H1 (cell line): Measurements from ENCODE around the gene KCNA1. TPM values are rescaled to one million over a fixed set of nuclear protein-coding genes. Genes with fewer than 3 reads are reported as not detected.

Experiments
- CTCF ChIA-PET: fragments of 300-600 bp; sonication (Branson Sonifier 250); formaldehyde crosslinking; loops from one replicate; lab custom pipeline; 2021; ENCODE audit not compliant: partially characterized antibody; lab: Charles Lee
- POLR2A ChIA-PET: fragments of 300-600 bp; sonication (Branson Sonifier 250); formaldehyde crosslinking; loops from one replicate; lab custom pipeline; 2021; ENCODE audit warnings: inconsistent platforms; ENCODE audit not compliant: partially characterized antibody; lab: Charles Lee
- DNase-seq, 2 experiments: peaks; one replicate each; pipeline versions ENCODE4 v3.0.0 to v3.0.0-alpha.2; 2010 to 2022; ENCODE audit warnings: low spot score in 2 of 2, low read depth in 1 of 2, mixed read lengths in 1 of 2
- FAIRE-seq: peaks from 2 replicates; lab custom pipeline; 2011; peaks lifted over from hg19 to GRCh38; lab: Jason Lieb, UNC
- H2AFZ ChIP-seq: 2 replicates; pipeline ENCODE4 v1.8.1; 2012; ENCODE audit warnings: low read length, inconsistent platforms
- H2AK5ac ChIP-seq: 2 replicates; pipeline ENCODE4 v1.6.1; 2013; ENCODE audit warnings: low read depth, low read length
- H2BK120ac ChIP-seq: replicated peaks from 2 replicates; pipeline ENCODE3; 2013; ENCODE audit warnings: low read depth, low read length, inconsistent platforms
- H2BK12ac ChIP-seq: 2 replicates; pipeline ENCODE4 v1.6.1; 2013; ENCODE audit warnings: low read depth, low read length
- H2BK15ac ChIP-seq: 2 replicates; pipeline ENCODE4 v1.6.1; 2013; ENCODE audit warnings: low read length
- H2BK20ac ChIP-seq: 2 replicates; pipeline ENCODE4 v1.6.1; 2013; ENCODE audit warnings: low read length
- H2BK5ac ChIP-seq: 2 replicates; pipeline ENCODE4 v1.6.1; 2013; ENCODE audit warnings: low read depth, low read length
- H3K14ac ChIP-seq: 2 replicates; pipeline ENCODE4 v1.6.1; 2013; ENCODE audit warnings: inconsistent platforms; ENCODE audit not compliant: insufficient read length
- H3K18ac ChIP-seq: 2 replicates; pipeline ENCODE4 v1.6.1; 2013; ENCODE audit warnings: low read length; ENCODE audit errors: extremely low read depth
- H3K23ac ChIP-seq: 2 replicates; pipeline ENCODE4 v1.6.1; 2013; ENCODE audit warnings: inconsistent platforms; ENCODE audit not compliant: insufficient read length
- H3K23me2 ChIP-seq: 2 replicates; pipeline ENCODE4 v1.6.1; 2013; ENCODE audit warnings: low read depth, low read length
- H3K27ac ChIP-seq: 2 replicates; pipeline ENCODE4 v1.6.1; 2011; ENCODE audit warnings: low read depth, low read length, inconsistent platforms
- H3K27me3 ChIP-seq, 4 experiments: replicated peaks in 1 of 4; 1 replicate in 1 of 4; 2 replicates in 3 of 4; pipeline versions ENCODE4 v1.6.1 to v1.8.1; 2011 to 2013; ENCODE audit warnings: low read length in 3 of 4, mild to moderate bottlenecking in 3 of 4, inconsistent platforms in 2 of 4, mixed read lengths in 2 of 4, moderate library complexity in 1 of 4; ENCODE audit not compliant: control insufficient read depth in 3 of 4, insufficient read depth in 3 of 4; ENCODE audit errors: extremely low read depth in 1 of 4
- H3K36me3 ChIP-seq, 4 experiments: 2 replicates each; pipeline versions ENCODE4 v1.6.1 to v1.8.1; 2011 to 2013; ENCODE audit warnings: mild to moderate bottlenecking in 4 of 4, low read length in 3 of 4, moderate library complexity in 2 of 4, control low read depth in 1 of 4, inconsistent platforms in 1 of 4; ENCODE audit not compliant: insufficient read depth in 4 of 4, control insufficient read depth in 2 of 4
- H3K4ac ChIP-seq: replicated peaks from 2 replicates; pipeline ENCODE3; 2013; ENCODE audit warnings: low read length, low read depth, mixed read lengths, inconsistent platforms; ENCODE audit not compliant: insufficient read length
- H3K4me1 ChIP-seq, 4 experiments: replicated peaks in 1 of 4; 1 replicate in 1 of 4; 2 replicates in 3 of 4; pipeline versions ENCODE4 v1.6.1 to v1.8.1; 2011 to 2013; ENCODE audit warnings: low read length in 3 of 4, inconsistent platforms in 2 of 4, mixed read lengths in 1 of 4; ENCODE audit not compliant: insufficient read depth in 4 of 4, control insufficient read depth in 3 of 4
- H3K4me2 ChIP-seq, 2 experiments: 2 replicates each; pipeline versions ENCODE4 v1.6.1 to v1.8.1; 2011 to 2013; ENCODE audit warnings: low read depth in 2 of 2, low read length in 2 of 2, control low read depth in 1 of 2, inconsistent platforms in 1 of 2, mild to moderate bottlenecking in 1 of 2; ENCODE audit not compliant: insufficient read depth in 1 of 2
- H3K4me3 ChIP-seq, 4 experiments: fragments of 200-600, 300-600 bp in 1 of 4; sonication (generic), shearing (Covaris generic), sonication (Bioruptor Twin) in 1 of 4; 2 replicates each; pipeline versions ENCODE4 v1.5.1 to v1.8.1; 2011 to 2016; ENCODE audit warnings: low read length in 4 of 4, low read depth in 3 of 4, control low read depth in 2 of 4, inconsistent platforms in 2 of 4, mild to moderate bottlenecking in 2 of 4, mixed read lengths in 1 of 4, moderate library complexity in 1 of 4; ENCODE audit not compliant: insufficient read depth in 2 of 4; ENCODE audit errors: extremely low read depth in 1 of 4
- H3K56ac ChIP-seq: replicated peaks from 2 replicates; pipeline ENCODE3; 2013; ENCODE audit warnings: low read depth, mild to moderate bottlenecking, mixed read lengths, low read length, inconsistent platforms; ENCODE audit not compliant: insufficient read length
- H3K79me1 ChIP-seq: 2 replicates; pipeline ENCODE4 v1.6.1; 2013; ENCODE audit warnings: low read depth, low read length, control low read depth
- H3K79me2 ChIP-seq, 2 experiments: 2 replicates each; pipeline versions ENCODE4 v1.6.1 to v1.8.1; 2012 to 2013; ENCODE audit warnings: low read length in 2 of 2, mild to moderate bottlenecking in 2 of 2, inconsistent platforms in 1 of 2; ENCODE audit not compliant: insufficient read depth in 2 of 2, control insufficient read depth in 1 of 2
- H3K9ac ChIP-seq, 4 experiments: replicated peaks in 1 of 4; 1 replicate in 1 of 4; 2 replicates in 3 of 4; pipeline versions ENCODE4 v1.6.1 to v1.8.1; 2011 to 2013; ENCODE audit warnings: low read depth in 3 of 4, low read length in 3 of 4, control low read depth in 2 of 4, mild to moderate bottlenecking in 2 of 4, moderate library complexity in 2 of 4, inconsistent platforms in 1 of 4; ENCODE audit errors: extremely low read depth in 1 of 4
- H3K9me3 ChIP-seq, 2 experiments: 2 replicates each; pipeline versions ENCODE4 v1.6.1 to v1.8.1; 2012 to 2013; ENCODE audit warnings: mild to moderate bottlenecking in 2 of 2, moderate library complexity in 2 of 2, control low read depth in 1 of 2, inconsistent platforms in 1 of 2, low read depth in 1 of 2, low read length in 1 of 2, mixed read lengths in 1 of 2; ENCODE audit not compliant: insufficient read depth in 2 of 2
- H4K20me1 ChIP-seq, 2 experiments: replicated peaks in 1 of 2; 2 replicates each; pipeline versions ENCODE3 to v1.8.1; 2011 to 2013; ENCODE audit warnings: inconsistent platforms in 2 of 2, low read length in 2 of 2, mild to moderate bottlenecking in 1 of 2; ENCODE audit not compliant: insufficient read depth in 2 of 2, control insufficient read depth in 1 of 2
- H4K5ac ChIP-seq: 2 replicates; pipeline ENCODE4 v1.6.1; 2013; ENCODE audit warnings: low read length, low read depth, mixed read lengths, inconsistent platforms; ENCODE audit not compliant: insufficient read length
- H4K8ac ChIP-seq: 2 replicates; pipeline ENCODE4 v1.8.0; 2013; ENCODE audit warnings: mild to moderate bottlenecking, moderate library complexity, low read length, inconsistent platforms; ENCODE audit not compliant: insufficient read depth; ENCODE audit errors: extremely low read depth
- H4K91ac ChIP-seq: replicated peaks from 2 replicates; pipeline ENCODE3; 2013; ENCODE audit warnings: low read length, mixed read lengths, inconsistent platforms; ENCODE audit not compliant: insufficient read length
- ASH2L ChIP-seq: fragments of 200-600, 300-600 bp; sonication (generic); IDR thresholded peaks from one replicate; pipeline ENCODE4 v1.7.1; 2017; ENCODE audit warnings: low read length
- BACH1 ChIP-seq: IDR thresholded peaks from 2 replicates; pipeline ENCODE4 v1.6.1; 2012; ENCODE audit warnings: low read length, improper control_type of control experiment
- CTBP2 ChIP-seq: IDR thresholded peaks from 2 replicates; pipeline ENCODE4 v1.7.0; 2011; ENCODE audit warnings: borderline replicate concordance, mild to moderate bottlenecking, moderate library complexity, mixed read lengths, low read length; ENCODE audit not compliant: insufficient read depth, insufficient read length
- EP300 ChIP-seq, 2 experiments: IDR thresholded peaks; 1 replicate in 1 of 2; 2 replicates in 1 of 2; pipeline ENCODE4 v1.6.1; 2011 to 2012; ENCODE audit warnings: low read depth in 2 of 2, low read length in 2 of 2, mild to moderate bottlenecking in 2 of 2, borderline replicate concordance in 1 of 2, inconsistent platforms in 1 of 2, moderate library complexity in 1 of 2
- HDAC2 ChIP-seq, 2 experiments: fragments of 300-600 bp in 1 of 2; sonication (generic) in 1 of 2; IDR thresholded peaks; 2 replicates each; pipeline ENCODE4 v1.6.1; 2011 to 2012; ENCODE audit warnings: low read depth in 2 of 2, low read length in 2 of 2, mild to moderate bottlenecking in 2 of 2, moderate library complexity in 2 of 2, borderline replicate concordance in 1 of 2, inconsistent platforms in 1 of 2
- MAX ChIP-seq: IDR thresholded peaks from 2 replicates; pipeline ENCODE4 v1.6.1; 2012; ENCODE audit warnings: inconsistent platforms
- NRF1 ChIP-seq: IDR thresholded peaks from 2 replicates; pipeline ENCODE4 v1.6.1; 2011; ENCODE audit warnings: mild to moderate bottlenecking, low read depth, low read length, improper control_type of control experiment
- PHF8 ChIP-seq: fragments of 200-600 bp; sonication (generic); conservative IDR thresholded peaks from 2 replicates; pipeline ENCODE4 v1.7.1; 2012; ENCODE audit warnings: low read depth, mild to moderate bottlenecking, inconsistent platforms, low read length, moderate library complexity
- RNF2 ChIP-seq: fragments of 200-900, 300-1000 bp; sonication (generic); IDR thresholded peaks from 2 replicates; pipeline ENCODE4 v1.7.1; 2016; ENCODE audit warnings: borderline replicate concordance, low read depth, mild to moderate bottlenecking, antibody characterized with exemption, low read length; ENCODE audit not compliant: poor library complexity, severe bottlenecking; ENCODE audit errors: missing control alignments
- RXRA ChIP-seq: IDR thresholded peaks from 2 replicates; pipeline ENCODE4 v1.6.1; 2011; ENCODE audit warnings: low read depth, mild to moderate bottlenecking, low read length, moderate library complexity; ENCODE audit not compliant: insufficient read depth
- TAF1 ChIP-seq: IDR thresholded peaks from 2 replicates; pipeline ENCODE4 v1.6.1; 2011; ENCODE audit warnings: mild to moderate bottlenecking, low read depth, low read length
- TBP ChIP-seq: IDR thresholded peaks from 2 replicates; pipeline ENCODE4 v1.6.1; 2011; ENCODE audit warnings: low read depth, low read length, improper control_type of control experiment
- TEAD4 ChIP-seq: IDR thresholded peaks from 2 replicates; pipeline ENCODE4 v1.6.1; 2012; ENCODE audit warnings: low read depth, low read length, inconsistent platforms, mixed read lengths
- WGBS, 2 experiments: shearing (Covaris generic) in 1 of 2; methylation state at CpG; one replicate each; pipeline versions ENCODE4 v1.1.6 to v1.1.7; 2013 to 2015; ENCODE audit warnings: low lambda C conversion rate in 2 of 2, mixed read lengths in 2 of 2, inconsistent platforms in 1 of 2, low coverage in 1 of 2, missing lambda C conversion rate in 1 of 2; ENCODE audit not compliant: insufficient replicate concordance in 2 of 2, insufficient coverage in 1 of 2, insufficient read length in 1 of 2; ENCODE audit errors: extremely low coverage in 1 of 2, missing lambda C conversion rate in 1 of 2; 5-methylcytosine and 5-hydroxymethylcytosine counted together
- polyA plus RNA-seq, 7 experiments: library from polyadenylated mRNA; depleted of rRNA in 3 of 7; stranded (reverse) in 5 of 7; unstranded in 2 of 7; fragments of >200 nt in 5 of 7; fragments of 200-250 nt in 2 of 7; gene quantifications; 1 replicate in 5 of 7; 2 replicates in 1 of 7; 4 replicates in 1 of 7; pipeline versions ENCODE4 v1.2.1 to v1.2.3, GENCODE V29; 2011 to 2013; ENCODE audit warnings: missing spikeins in 2 of 7, mixed read lengths in 2 of 7
- total RNA-seq: library from RNA; stranded (reverse); fragmentation: NEBNext Ultra II Directional; extraction: Animal tissue kit (Norgen Biotek cat#: 25700); gene quantifications from 2 replicates; pipeline ENCODE4 v1.2.1, GENCODE V29; 2021

The KCNA1 gene
- total and polyA plus RNA-seq, 2 of the 8 experiments (the other 6 are each of a cell fraction or from before 2014, with no cell fraction given), result 0.23 to 0.30 TPM

GRCh38 chr12:4960547-4960946 is 50.8 kb downstream of the KCNA1 start:
- H3K4ac ChIP-seq, result no peak overlapping the region
- POLR2A ChIA-PET, result interaction anchor here (1.1 kb wide), 1 partner anchor 21 kb away, joined by 3 read pairs; no protein-coding TSS in a partner anchor
- H3K23ac ChIP-seq, result no peak overlapping the region
- no peak overlapping the region for H3K4me3 ChIP-seq
- WGBS, 2 experiments, result 95% methylated on average over 6 of the region's 6 CpGs; no CpG with 5 or more reads in 1 of the 2 experiments
- H2BK12ac ChIP-seq, result no peak overlapping the region
- no peak overlapping the region for H3K18ac ChIP-seq
- no peak overlapping the region for H3K56ac ChIP-seq
- H2BK5ac ChIP-seq, result no peak overlapping the region
- no peaks in the 10 kb centered on the region for H3K9me3 ChIP-seq
- H2AFZ ChIP-seq, result no peak overlapping the region
- H4K8ac ChIP-seq, result no peak overlapping the region
- no peak overlapping the region for H3K4me2 ChIP-seq
- no peak overlapping the region for H3K14ac ChIP-seq
- H3K27ac ChIP-seq, result no peak overlapping the region
- no peak overlapping the region for H2BK15ac ChIP-seq
- DNase-seq (no peak), FAIRE-seq (no peak)
- no peaks in the 10 kb centered on the region for H4K20me1 ChIP-seq
- no peaks in the 10 kb centered on the region; a peak in 2 of 7 replicates for H3K27me3 ChIP-seq
- CTCF ChIA-PET, result interaction anchor here (1.0 to 2.7 kb wide), 10 partner anchors 8 to 103 kb away, joined by 3 to 8 read pairs (median 6); no protein-coding TSS in a partner anchor
- no peak overlapping the region for H2BK120ac ChIP-seq
- H2BK20ac ChIP-seq, result no peak overlapping the region
- H3K23me2 ChIP-seq, result no peaks in the 10 kb centered on the region
- H3K79me1 ChIP-seq, result no peaks in the 10 kb centered on the region
- H3K36me3 ChIP-seq, result no peaks in the 10 kb centered on the region
- H3K9ac ChIP-seq, result no peak overlapping the region
- no peak overlapping the region for H4K5ac ChIP-seq
- no peaks in the 10 kb centered on the region for H3K79me2 ChIP-seq
- peaks cover 0 to 2% (median 0%) of the 10 kb centered on the region in 4 experiments; a peak in 2 of 7 replicates for H3K4me1 ChIP-seq
- no peak overlapping the region for H4K91ac ChIP-seq
- H2AK5ac ChIP-seq, result no peak overlapping the region
- TF ChIP-seq TBP (no peak), MAX (no peak), TEAD4 (no peak), ASH2L (no peak), TAF1 (no peak), RNF2 (no peak), NRF1 (no peak), CTBP2 (no peak), EP300 (IDR thresholded peaks at IDR 0.05; ENCODE audit: borderline replicate concordance in 1 of 2, low read depth in 2 of 2, low read length in 2 of 2) (no peak), RXRA (no peak), PHF8 (no peak), HDAC2 (IDR thresholded peaks at IDR 0.05; ENCODE audit: borderline replicate concordance in 1 of 2, low read depth in 2 of 2, low read length in 2 of 2) (no peak), BACH1 (no peak)
